ENCODE measurements around the gene PNRC1. TPM values are rescaled to one million over a fixed set of nuclear protein-coding genes. Genes with fewer than 3 reads are reported as not detected.

The PNRC1 gene
- total RNA-seq, 1 donor from 2014 or later, result 229 TPM

DNA sequence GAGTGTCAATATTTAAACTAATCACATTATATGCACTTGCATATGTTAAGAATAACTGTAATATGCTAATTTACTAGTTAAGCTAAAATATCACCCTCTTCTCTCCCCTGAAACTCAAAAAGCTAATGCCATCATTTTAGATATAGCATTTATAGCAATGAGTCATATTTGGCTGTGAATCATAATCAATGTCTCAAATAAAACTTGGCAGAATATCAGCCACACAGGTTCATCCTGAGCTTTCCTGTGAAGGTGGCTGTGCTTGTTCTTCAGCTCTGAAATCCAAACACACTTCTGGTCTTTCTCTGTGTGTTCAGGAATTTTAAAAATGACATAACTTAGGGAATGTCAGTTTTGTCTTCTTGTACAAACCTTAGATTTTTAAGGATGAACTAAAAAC, 12.8 kb upstream of the PNRC1 start:
- Mint-ChIP-seq H3K27me3 (peaks cover 4% of the 10 kb centered on the region), H3K27ac (no peak overlapping the region), H3K4me3 (no peak overlapping the region), H3K36me3 (ENCODE audit: low read depth) (no peaks in the 10 kb centered on the region), H3K4me1 (no peaks in the 10 kb centered on the region), H3K9me3 (no peaks in the 10 kb centered on the region)
- POLR2A ChIA-PET, result interaction anchor here (1.2 kb wide), 1 partner anchor 13 kb away, joined by 5 read pairs; the partner anchor contains the start of gene PNRC1
- CTCF ChIA-PET, result interaction anchor here (1.3 kb wide), 1 partner anchor 9 kb away, joined by 3 read pairs; no protein-coding TSS in a partner anchor
- DNase-seq, result no peak
- TF ChIP-seq, protein P1, sequence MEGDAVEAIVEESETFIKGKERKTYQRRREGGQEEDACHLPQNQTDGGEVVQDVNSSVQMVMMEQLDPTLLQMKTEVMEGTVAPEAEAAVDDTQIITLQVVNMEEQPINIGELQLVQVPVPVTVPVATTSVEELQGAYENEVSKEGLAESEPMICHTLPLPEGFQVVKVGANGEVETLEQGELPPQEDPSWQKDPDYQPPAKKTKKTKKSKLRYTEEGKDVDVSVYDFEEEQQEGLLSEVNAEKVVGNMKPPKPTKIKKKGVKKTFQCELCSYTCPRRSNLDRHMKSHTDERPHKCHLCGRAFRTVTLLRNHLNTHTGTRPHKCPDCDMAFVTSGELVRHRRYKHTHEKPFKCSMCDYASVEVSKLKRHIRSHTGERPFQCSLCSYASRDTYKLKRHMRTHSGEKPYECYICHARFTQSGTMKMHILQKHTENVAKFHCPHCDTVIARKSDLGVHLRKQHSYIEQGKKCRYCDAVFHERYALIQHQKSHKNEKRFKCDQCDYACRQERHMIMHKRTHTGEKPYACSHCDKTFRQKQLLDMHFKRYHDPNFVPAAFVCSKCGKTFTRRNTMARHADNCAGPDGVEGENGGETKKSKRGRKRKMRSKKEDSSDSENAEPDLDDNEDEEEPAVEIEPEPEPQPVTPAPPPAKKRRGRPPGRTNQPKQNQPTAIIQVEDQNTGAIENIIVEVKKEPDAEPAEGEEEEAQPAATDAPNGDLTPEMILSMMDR (IDR thresholded peaks at IDR 0.05), result no peak
- no peak for ATAC-seq (ENCODE audit: low read depth)
- intact Hi-C loops (cut with micrococcal nuclease), result no loop called here

DNA sequence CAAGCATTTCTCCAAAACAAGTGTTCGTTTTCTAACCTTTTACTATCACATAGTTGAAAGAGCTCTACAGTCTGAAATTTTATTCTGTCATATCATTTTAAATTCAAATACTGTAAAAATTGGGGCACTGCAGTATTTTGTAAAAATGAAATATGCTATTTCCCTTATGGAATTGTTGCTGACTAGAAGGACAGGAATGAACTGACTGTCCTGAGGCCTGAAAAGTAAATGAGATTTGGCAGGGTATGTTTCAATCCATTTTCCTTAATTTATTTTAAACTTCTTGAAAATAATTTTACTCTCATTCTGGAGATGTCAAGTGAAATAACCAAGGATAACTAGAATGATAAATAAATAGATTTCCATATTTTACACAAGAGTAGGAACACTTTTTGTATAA, 11.9 kb upstream of the PNRC1 start:
- peaks cover 5% of the 10 kb centered on the region for H3K9me3 Mint-ChIP-seq
- H3K27me3 Mint-ChIP-seq, result peaks cover 4% of the 10 kb centered on the region
- H3K36me3 Mint-ChIP-seq (ENCODE audit: low read depth), result no peaks in the 10 kb centered on the region
- TF ChIP-seq, protein P1 (IDR thresholded peaks at IDR 0.05), result no peak
- H3K4me1 Mint-ChIP-seq, result peaks cover 6% of the 10 kb centered on the region
- no peak overlapping the region for H3K27ac Mint-ChIP-seq
- intact Hi-C loops (cut with micrococcal nuclease), result no loop called here
- ChIA-PET POLR2A (no interaction called here), CTCF (no interaction called here)
- no peak overlapping the region for H3K4me3 Mint-ChIP-seq
- DNase-seq, result no peak
- ATAC-seq (ENCODE audit: low read depth), result no peak

DNA sequence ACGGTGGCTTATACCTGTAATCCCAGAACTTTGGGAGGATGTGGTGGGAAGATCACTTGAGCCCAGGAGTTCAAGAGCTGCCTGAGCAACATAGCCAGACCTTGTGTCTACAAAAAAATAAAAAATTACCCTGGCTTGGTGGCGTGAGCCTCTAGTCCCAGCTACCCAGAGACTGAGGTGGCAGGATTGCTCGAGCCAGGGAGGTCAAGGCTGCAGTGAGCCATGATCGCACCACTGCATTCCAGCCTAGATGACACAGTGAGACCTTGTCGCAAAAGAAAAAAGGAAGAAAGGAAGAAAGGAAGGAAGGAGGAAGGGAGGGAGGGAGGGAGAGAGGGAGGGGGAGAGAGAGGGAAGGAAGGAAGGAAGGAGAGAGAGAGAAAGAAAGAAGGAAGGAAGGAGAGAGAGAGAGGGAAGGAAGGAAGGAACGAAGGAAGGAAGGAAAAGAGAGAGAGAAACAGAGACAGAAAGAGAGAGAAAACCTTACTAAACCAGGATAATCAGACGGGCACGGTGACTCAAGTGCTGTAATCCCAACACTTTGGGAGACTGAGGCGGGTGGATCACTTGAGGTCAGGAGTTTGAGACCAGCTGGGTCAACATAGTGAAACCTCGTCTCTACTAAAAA, 10.9 kb upstream of the PNRC1 start:
- CTCF ChIA-PET, result no interaction called here
- no peak overlapping the region for H3K27ac Mint-ChIP-seq

DNA sequence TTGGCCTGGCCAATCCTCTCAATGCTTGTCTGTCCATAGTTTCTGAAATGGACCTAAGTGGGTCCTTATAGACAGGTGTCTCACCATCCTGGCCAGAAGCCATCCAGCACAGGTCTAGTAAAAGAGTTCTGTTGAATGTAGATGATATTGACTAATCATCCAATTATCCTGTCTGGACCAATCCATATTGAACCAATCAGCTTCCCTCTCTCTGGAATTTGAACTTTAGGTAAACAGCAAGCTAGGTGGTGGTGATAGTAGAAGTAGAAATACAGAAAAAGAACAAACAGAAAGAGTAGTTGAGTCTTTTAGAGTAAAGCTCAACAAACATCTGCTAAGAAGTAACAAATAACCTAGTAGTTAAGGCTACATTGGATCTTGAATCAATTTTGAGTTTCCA, 9.5 kb upstream of the PNRC1 start:
- no peak for DNase-seq
- intact Hi-C loops (cut with micrococcal nuclease), result no loop called here

More for the DNA sequence above, 10.9 kb upstream of the PNRC1 start:
- Mint-ChIP-seq H3K27me3 (peaks cover 4% of the 10 kb centered on the region), H3K4me3 (no peak overlapping the region), H3K4me1 (peaks cover 7% of the 10 kb centered on the region), H3K9me3 (peaks cover 5% of the 10 kb centered on the region), H3K36me3 (ENCODE audit: low read depth) (no peaks in the 10 kb centered on the region)
- intact Hi-C loops (cut with micrococcal nuclease), result no loop called here
- POLR2A ChIA-PET, result no interaction called here
- no peak for ATAC-seq (ENCODE audit: low read depth)
- TF ChIP-seq, protein P1 (IDR thresholded peaks at IDR 0.05), result no peak
- DNase-seq, result no peak

DNA sequence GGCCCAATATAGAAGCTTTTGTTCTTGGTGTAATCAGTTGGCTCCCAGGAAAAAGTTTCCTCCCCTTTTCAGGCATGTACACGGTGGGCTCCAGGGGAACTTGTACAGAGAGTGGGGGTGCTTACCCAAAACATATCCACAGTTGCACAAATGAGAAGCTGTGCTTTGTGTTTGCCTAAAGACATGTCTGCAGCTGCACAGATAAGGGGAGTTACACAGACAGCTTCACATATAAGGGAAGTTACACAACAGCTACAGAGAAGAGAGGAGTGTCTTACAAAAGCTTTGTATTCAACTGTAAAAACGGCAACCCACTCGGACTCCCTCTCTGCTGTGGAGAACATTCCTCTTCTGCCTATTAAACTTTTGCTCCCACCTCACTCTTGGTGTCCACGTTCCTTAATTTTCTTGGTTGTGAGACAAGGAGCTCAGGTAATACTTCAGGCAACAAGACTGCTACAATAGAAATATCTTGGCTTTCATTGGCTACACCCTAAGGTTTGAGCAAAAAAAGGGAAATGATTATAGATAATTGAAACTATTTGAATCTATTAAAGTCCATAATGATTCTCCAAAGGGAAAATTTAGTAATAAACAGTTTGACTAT, 7.4 kb upstream of the PNRC1 start:
- Mint-ChIP-seq H3K4me3 (no peak overlapping the region), H3K4me1 (peaks cover 7% of the 10 kb centered on the region), H3K27ac (no peak overlapping the region), H3K9me3 (peaks cover 5% of the 10 kb centered on the region), H3K36me3 (ENCODE audit: low read depth) (no peaks in the 10 kb centered on the region), H3K27me3 (no peaks in the 10 kb centered on the region)
- intact Hi-C loops (cut with micrococcal nuclease), result no loop called here
- POLR2A ChIA-PET, result interaction anchor here (0.6 kb wide), 1 partner anchor 328 kb away, joined by 4 read pairs; no protein-coding TSS in a partner anchor
- ATAC-seq (ENCODE audit: low read depth) (no peak), DNase-seq (no peak)
- CTCF ChIA-PET, result no interaction called here
- TF ChIP-seq, protein P1 (IDR thresholded peaks at IDR 0.05), result no peak

More for the DNA sequence above, 9.5 kb upstream of the PNRC1 start:
- H3K36me3 Mint-ChIP-seq (ENCODE audit: low read depth), result no peaks in the 10 kb centered on the region
- POLR2A ChIA-PET, result interaction anchor here (0.7 kb wide), 1 partner anchor 9 kb away, joined by 3 read pairs; the partner anchor contains the start of gene PNRC1
- H3K9me3 Mint-ChIP-seq, result peaks cover 5% of the 10 kb centered on the region
- peaks cover 7% of the 10 kb centered on the region for H3K4me1 Mint-ChIP-seq
- TF ChIP-seq, protein P1 (IDR thresholded peaks at IDR 0.05), result no peak
- H3K27ac Mint-ChIP-seq, result no peak overlapping the region
- no peak for ATAC-seq (ENCODE audit: low read depth)
- H3K27me3 Mint-ChIP-seq, result peaks cover 4% of the 10 kb centered on the region
- CTCF ChIA-PET, result interaction anchor here (1.0 kb wide), 1 partner anchor 89 kb away, joined by 3 read pairs; no protein-coding TSS in a partner anchor
- no peak overlapping the region for H3K4me3 Mint-ChIP-seq
